ENCODE results near the gene PCDH9. TPM values are rescaled to one million over a fixed set of nuclear protein-coding genes. Genes with fewer than 3 reads are reported as not detected.

The PCDH9 gene
- total RNA-seq, 6 donors from 2014 or later, result 3.1 to 19.4 (median 7.8) TPM

- Histone ChIP-seq H3K27me3 (no peaks in the 10 kb centered on the region), H3K9me3 (no peaks in the 10 kb centered on the region), H3K4me1 (no peaks in the 10 kb centered on the region), H3K27ac (no peak overlapping the region), H3K36me3 (no peaks in the 10 kb centered on the region), H3K4me3 (no peak overlapping the region)
- TF ChIP-seq EP300 (IDR thresholded peaks at IDR 0.05) (no peak), POLR2AphosphoS5 (IDR thresholded peaks at IDR 0.05) (no peak), CTCF (IDR thresholded peaks at IDR 0.05) (no peak), POLR2A (IDR thresholded peaks at IDR 0.05) (no peak)
- WGBS, 2 donors, result 25 to 70% methylated on average over 1 of the region's 1 CpG
- no peak for ATAC-seq (ENCODE audit: low FRiP score in 2 of 2)
- DNase-seq, result no peak
Measured at GRCh38 chr13:66369666-66370065, 860.5 kb downstream of the PCDH9 start.

- DNase-seq (no peak), ATAC-seq (ENCODE audit: low FRiP score in 2 of 2) (no peak)
- H3K36me3 ChIP-seq, result no peaks in the 10 kb centered on the region
- H3K9me3 ChIP-seq, result no peaks in the 10 kb centered on the region
- H3K4me3 ChIP-seq, result no peak overlapping the region
- H3K27me3 ChIP-seq, result no peaks in the 10 kb centered on the region
- 89 to 90% methylated on average over 1 of the region's 1 CpG for WGBS, 2 donors
- no peaks in the 10 kb centered on the region for H3K4me1 ChIP-seq
- TF ChIP-seq EP300 (IDR thresholded peaks at IDR 0.05) (no peak), POLR2A (IDR thresholded peaks at IDR 0.05) (no peak), POLR2AphosphoS5 (IDR thresholded peaks at IDR 0.05) (no peak), CTCF (IDR thresholded peaks at IDR 0.05) (no peak)
- H3K27ac ChIP-seq, result no peak overlapping the region
Measured at GRCh38 chr13:66367356-66367755, 862.8 kb downstream of the PCDH9 start.

- H3K4me3 ChIP-seq, result no peak overlapping the region
- H3K27me3 ChIP-seq, result no peaks in the 10 kb centered on the region
- no peaks in the 10 kb centered on the region for H3K4me1 ChIP-seq
- no peak for ATAC-seq (ENCODE audit: low FRiP score in 2 of 2)
- no peak for DNase-seq
- no peak overlapping the region for H3K27ac ChIP-seq
- H3K9me3 ChIP-seq, result no peaks in the 10 kb centered on the region
- 84 to 88% methylated on average over 3 of the region's 3 CpGs for whole genome bisulfite sequencing, 2 donors
- TF ChIP-seq EP300 (IDR thresholded peaks at IDR 0.05) (no peak), POLR2AphosphoS5 (IDR thresholded peaks at IDR 0.05) (no peak), CTCF (IDR thresholded peaks at IDR 0.05) (no peak), POLR2A (IDR thresholded peaks at IDR 0.05) (no peak)
- H3K36me3 ChIP-seq, result no peaks in the 10 kb centered on the region
Measured at GRCh38 chr13:66365101-66365500, 865.0 kb downstream of the PCDH9 start.

- no peak for DNase-seq
- no peak overlapping the region for H3K4me3 ChIP-seq
- H3K27ac ChIP-seq, result no peak overlapping the region
- TF ChIP-seq POLR2AphosphoS5 (IDR thresholded peaks at IDR 0.05) (no peak), CTCF (IDR thresholded peaks at IDR 0.05) (no peak), POLR2A (IDR thresholded peaks at IDR 0.05) (no peak), EP300 (IDR thresholded peaks at IDR 0.05) (no peak)
- H3K27me3 ChIP-seq, result no peaks in the 10 kb centered on the region
- ATAC-seq (ENCODE audit: low FRiP score in 2 of 2), result no peak
- no peaks in the 10 kb centered on the region for H3K36me3 ChIP-seq
- H3K9me3 ChIP-seq, result no peaks in the 10 kb centered on the region
- no peaks in the 10 kb centered on the region for H3K4me1 ChIP-seq
Measured at GRCh38 chr13:66364346-66364745, 865.8 kb downstream of the PCDH9 start.

GRCh38 chr13:66362485-66362884 lies 867.7 kb downstream of the PCDH9 start:
- no peaks in the 10 kb centered on the region for H3K9me3 ChIP-seq
- no peaks in the 10 kb centered on the region for H3K27me3 ChIP-seq
- no peak for ATAC-seq (ENCODE audit: low FRiP score in 2 of 2)
- no peak overlapping the region for H3K4me3 ChIP-seq
- no peaks in the 10 kb centered on the region for H3K36me3 ChIP-seq
- no peak overlapping the region for H3K27ac ChIP-seq
- no peak for TF ChIP-seq CTCF (IDR thresholded peaks at IDR 0.05)
- TF ChIP-seq POLR2A (IDR thresholded peaks at IDR 0.05), result no peak
- TF ChIP-seq EP300 (IDR thresholded peaks at IDR 0.05), result no peak
- TF ChIP-seq POLR2AphosphoS5 (IDR thresholded peaks at IDR 0.05), result no peak
- no peak for DNase-seq
- no peaks in the 10 kb centered on the region for H3K4me1 ChIP-seq
- 92 to 95% methylated on average over 1 of the region's 1 CpG for WGBS, 2 donors

All from upper lobe of left lung (tissue), 6 donors.